Central memory CD4-positive, alpha-beta T cell (primary cell): ENCODE data around the gene LIX1.

Experiments
- DNase-seq: peaks from one replicate; pipeline ENCODE4 v3.0.0; 2022

The LIX1 gene

DNA sequence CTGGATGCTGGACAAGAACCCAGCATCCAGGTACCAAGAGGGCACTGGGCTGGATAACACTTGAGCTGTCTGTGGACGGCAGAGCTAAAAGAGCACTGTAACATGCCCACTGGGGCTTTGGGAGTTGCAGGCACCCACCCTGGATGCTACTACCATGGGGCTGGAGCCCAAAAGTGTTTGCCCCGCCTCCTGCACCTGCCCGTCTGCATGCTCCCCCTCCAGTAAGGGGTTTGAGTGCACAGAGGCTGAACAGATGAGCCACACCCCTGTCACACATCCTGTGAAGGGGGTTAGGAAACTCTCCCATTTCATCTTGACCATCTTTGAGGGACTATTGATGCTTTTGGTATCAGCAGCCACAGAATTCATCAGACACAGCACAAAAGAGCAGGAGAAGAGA, 69.0 kb downstream of the LIX1 start:
- DNase-seq = no peak

DNA sequence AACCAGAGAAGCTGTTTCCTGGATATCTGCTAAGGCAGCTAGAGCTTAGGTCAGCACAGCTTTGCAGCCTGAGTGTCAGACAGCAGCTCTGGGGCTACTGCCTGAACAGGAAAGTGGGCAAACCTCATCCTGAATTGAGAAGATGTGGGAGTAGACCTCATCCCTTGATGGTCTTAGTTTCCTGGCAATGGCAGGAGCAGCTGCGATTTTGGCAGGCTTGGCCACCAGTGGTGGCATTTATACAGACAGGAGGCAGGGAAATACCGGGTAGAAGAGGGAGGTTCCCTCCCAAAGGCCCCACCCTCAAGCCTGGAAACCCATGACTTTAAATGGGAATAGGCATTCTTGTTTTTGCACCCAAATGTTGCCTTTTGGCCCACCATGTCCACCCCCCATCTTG, 69.7 kb downstream of the LIX1 start:
- DNase-seq = no peak

DNA sequence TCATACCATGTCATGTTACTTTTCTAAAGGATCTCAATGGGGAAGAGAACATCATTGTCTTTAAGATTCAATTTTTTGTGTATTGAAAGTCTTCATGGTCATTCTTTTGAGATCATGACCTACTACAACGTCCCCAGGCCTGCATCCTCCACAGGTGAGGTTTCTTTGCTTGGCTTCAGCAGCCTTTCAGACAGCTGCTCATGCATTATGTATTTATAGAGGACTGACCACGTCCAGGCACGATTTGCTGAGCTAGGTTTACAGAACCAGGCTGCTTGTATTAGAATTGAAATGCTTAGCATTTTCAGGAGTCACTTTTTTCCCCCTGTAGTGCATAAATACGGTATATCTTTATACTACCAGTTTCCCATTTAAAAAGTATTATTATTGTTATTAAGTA, 70.4 kb downstream of the LIX1 start:
- no peak for DNase-seq

DNA sequence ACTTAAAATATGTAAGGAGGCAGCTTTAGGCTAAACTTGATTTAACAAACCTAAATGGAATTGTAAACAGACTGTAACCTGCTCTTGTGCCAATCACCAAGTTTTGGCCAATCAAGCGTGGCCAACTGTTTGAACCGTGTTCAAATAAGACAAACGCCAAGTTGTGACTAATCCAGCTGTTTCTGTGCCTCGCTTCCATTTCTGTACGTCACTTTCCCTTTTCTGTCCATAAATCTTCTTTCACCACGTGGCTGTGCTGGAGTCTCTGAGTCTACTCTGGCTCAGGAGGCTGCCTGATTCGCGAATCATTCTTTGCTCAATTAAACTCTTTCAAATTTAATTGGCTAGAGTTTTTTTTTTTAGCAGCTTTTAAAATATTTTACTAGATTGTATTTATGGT, 71.3 kb downstream of the LIX1 start:
- DNase-seq = no peak

DNA sequence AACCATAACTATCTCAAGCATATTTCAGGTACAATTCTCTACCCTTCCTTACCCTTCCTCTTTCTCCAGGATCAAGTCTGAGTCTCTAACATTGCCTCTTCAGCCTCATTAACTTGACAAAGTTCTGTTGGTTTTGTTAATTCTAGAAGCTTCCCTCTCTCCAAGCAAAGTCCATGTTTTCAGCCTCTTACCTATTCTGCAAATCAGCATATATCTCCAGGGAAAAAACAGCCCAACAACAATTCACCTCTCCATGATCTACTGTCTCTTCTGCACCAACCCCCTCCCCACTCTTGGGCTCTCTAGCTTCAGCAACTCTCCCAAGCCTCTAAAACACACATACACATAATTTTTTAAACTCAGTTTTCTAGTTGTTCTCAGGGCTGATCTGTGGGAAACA, 72.2 kb downstream of the LIX1 start:
- no peak for DNase-seq

DNA sequence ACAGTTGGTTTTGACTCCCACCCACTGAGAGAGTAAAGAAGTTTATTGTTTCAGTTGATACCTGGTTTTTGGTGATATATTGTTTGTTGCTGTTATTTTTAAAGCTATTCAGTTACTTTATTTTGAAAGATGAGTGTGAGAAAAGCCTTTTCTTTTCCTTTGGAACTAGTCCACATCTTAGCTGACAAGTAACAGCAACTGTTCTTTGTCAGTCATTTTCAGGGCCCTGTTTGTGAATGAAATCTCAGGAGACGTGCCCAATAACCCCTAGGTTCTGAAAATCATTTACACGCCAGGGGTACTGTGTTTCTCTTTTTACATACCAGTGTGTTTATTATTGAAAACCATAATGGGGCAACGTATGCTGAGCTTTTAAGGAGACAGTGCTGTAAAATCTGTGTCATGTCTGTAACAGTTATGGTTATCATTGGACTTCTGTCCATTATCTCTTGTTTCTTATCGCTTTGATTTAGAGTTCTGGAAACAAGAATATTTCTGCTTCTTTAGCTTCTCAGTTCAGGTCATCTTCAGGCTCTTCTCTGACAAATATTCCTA, 75.0 kb downstream of the LIX1 start:
- no peak for DNase-seq

DNA sequence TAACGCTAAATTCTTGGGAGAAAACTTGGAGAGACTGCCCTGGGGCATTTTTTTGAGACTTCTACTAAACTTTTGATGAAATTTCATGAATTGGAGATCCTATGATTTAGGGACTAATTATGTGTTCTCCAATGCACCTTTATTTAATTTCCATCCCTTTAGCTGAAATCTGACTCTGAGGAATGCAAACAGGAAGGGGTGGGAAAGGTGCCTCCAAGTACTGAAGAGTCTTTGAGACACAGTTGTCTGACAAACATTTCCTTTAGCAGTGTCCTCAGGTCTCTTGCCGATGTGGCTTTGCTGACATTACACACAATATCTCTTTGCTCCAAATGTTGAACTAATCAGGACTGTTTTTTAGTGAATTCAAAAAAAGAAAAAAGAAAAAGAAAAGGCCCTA, 76.9 kb downstream of the LIX1 start:
- DNase-seq = no peak

DNA sequence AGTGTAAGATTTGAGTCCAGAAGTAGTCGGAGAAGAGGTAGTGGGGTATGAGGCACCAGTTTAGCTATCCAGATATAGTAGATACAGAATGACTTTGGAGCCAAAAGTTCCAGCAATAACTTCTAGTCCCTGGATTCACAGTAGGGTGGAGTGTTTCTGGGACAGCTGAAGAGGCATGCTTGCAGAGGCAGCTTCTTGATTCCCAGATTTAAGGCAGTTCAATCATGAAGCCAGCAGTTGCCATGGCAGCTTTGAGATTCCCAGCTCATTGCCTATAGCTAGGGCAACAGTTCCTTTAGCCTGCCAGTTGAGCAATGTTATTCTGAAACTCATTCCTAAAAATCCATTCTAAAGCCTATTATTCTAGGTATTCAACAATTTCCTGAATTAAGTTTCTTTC, 79.2 kb downstream of the LIX1 start:
- no peak for DNase-seq

DNA sequence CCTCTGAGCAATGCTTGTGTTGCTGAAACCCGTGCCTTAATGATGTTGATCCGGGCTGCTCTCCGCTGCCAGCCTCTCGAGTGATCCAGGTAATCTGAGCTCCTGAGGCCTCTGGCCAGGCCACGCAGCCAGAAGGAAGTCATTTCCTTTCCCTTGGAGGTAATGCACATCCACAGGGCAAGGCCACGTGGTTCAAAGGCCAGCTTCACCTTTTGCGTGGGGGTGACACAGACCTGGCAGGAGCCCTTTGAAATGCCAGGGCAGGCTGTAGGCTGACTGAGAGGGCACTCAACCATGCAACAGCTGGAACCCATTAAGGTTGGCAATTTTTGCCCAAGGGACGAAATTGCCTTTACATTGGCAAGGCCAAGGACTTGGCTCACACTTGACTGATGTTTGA, 80.4 kb downstream of the LIX1 start:
- no peak for DNase-seq

DNA sequence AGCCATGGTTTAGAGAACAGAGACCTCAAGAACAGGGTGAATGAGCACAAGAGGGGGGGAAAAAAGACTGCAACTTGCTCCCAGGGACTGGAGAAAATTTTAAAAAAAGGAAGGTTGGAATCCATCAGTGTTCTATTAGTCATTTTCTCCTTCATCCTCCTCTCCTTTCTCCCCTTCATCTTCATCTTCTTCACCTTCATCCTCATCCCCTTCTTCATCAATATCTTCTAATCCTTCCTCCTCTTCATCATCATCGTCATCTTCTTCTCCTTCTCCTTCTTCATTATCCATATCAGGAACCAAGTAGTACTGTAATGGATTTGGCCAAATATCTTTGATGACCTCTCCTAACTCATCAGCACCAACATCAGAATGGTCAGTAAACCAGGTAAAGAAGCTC, 86.1 kb downstream of the LIX1 start:
- DNase-seq = no peak

DNA sequence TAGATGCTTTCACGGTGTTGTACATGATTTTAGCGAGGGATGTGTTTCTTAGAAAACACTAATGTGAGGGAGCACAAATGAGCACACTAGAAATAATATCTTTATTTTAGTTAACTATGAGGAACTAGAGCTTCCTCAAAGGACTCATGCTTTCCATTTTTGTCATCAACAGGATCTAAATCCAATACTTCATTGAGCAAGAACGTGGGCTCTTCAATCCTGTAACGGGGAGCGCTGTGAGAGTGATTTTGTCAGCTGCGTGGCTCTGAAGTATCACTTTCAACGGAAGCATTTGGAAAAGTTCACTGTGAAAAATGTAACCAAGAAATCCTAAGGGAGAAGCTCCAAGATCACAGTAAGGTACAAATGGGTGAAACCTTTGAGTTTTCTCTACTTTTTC, 93.2 kb downstream of the LIX1 start:
- DNase-seq = no peak

DNA sequence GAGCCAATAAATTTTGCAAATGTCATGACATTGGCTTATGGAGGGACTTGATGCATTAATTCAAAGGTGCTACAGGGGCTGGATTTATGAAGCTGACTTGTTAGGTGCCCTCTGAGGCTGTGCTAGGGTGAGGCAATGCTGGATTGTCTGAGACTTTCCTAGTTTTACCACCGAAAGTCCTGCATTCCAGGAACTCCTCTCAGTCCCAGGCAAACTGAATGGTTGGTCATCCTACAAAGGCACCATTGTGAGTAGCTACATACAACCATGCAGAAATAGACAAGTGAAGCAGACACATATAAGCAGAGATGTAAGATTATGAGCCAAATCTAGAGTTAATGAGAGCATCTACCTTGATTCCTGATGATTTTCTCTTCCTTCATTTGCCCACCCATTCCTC, 95.3 kb downstream of the LIX1 start:
- no peak for DNase-seq

DNA sequence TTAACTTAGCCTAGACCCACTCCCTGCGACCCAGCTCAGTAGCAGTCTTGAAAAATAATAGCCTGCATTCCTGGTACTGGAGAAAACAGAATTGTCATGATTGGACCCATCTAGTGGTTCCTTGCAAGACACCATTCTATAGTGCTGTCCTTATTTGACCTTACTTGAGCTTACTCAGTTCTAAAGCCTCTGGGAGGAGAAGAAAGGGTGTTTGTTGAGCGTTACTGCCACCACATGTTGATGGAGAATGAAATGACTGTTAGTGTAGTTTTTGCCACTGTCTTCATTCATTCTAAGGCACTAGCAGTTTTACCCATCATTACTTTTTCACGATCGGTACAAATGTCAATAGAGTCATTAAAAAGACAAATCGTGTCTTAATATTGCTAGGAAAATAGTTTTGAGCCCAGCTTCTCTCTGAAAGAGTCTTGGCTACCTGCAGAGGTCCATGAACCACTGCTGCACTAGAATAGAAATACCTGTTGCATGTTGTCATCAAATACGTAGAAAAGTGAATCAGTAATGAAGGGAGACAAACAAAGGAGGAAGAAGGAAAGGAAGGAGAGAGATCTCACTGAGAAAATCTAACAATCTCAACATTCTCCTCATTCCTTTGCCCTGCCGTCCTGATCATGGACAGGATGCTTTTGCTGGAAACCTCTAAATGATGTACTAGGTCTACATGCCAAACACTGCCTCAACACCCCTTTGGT, 96.0 kb downstream of the LIX1 start:
- no peak for DNase-seq

DNA sequence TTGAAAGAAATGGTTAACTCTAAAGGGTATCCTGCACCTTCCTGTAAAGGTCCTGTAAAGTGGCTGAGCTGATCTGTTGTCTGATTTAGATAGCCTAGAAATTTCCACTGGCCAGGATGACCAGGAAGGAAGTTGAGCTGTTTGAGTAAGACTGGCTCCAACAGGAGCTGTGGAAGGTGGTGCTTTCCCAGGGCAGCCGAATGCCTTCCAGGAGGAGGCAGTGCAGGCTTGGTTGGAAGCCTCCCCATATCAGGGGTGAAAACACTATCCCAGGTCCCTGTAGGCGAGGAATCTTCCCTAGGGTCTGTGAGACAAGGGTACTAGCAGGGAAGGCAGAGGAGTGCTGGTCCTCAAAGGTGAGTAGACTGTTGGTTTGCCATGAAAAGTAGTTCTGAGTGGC, 98.4 kb downstream of the LIX1 start:
- no peak for DNase-seq

DNA sequence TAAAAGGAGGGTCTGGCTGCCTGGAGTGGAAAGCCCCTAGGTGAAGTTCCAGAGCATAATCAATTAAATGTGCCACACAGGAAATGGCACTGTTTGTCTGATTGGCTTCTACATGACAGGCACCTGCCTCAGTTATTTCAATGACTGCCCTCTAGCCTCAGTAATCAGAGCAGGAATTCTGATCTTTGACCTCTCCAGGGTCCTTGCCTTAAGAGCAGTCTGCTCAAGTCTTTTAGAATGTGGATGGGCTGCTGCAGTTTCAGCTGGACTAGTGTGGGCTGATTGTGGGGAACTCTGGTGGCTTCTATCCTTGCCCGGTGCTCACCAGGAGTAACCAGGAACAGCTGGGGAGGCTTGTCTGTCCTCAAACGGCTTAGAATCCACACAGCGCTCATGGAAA, 98.9 kb downstream of the LIX1 start:
- no peak for DNase-seq

DNA sequence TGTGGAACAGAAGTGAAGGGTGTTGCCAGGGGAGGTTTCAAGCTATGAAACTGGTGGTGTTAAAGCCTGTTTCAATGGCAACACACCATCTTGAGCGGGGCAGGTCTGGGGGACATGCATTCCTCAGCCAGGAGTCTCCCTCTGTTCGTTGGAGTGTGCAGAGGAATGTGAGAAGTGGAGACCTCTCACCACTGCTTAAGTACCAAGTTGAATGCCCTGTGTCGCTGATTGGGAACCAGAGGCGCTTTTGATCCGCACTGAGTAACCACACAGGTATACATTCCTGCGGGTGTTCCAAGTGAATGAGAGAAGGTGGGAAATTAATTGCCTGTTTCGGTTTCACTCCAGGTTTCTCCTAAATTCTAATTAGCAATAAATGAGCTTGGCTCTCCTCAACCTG, 99.4 kb downstream of the LIX1 start:
- DNase-seq = no peak
